GM12875 (cell line): ENCODE measurements around the gene SEC62.
A peak's percentile ranks its signal among the peaks of the same experiment; 100 is the strongest.
"Not testable (repeated sequence)": the region's sequence is repeated elsewhere in the genome, so short reads cannot be mapped to it uniquely, and the experiment has no call there.

ENCODE experiments used
- H3K4me3 ChIP-seq: one replicate; pipeline ENCODE4 v1.5.1; 2011; ENCODE audit warnings: low read depth, low read length, control low read depth
- CTCF ChIP-seq: IDR thresholded peaks from 2 replicates; pipeline ENCODE4 v1.5.1; 2011; ENCODE audit warnings: low read depth, mild to moderate bottlenecking, control low read depth, inconsistent platforms, low read length, moderate library complexity, borderline replicate concordance; ENCODE audit not compliant: insufficient read depth

The SEC62 gene

GRCh38 chr3:170012683-170013400, 46.2 kb downstream of the SEC62 start:
- TF ChIP-seq CTCF, result no peak
- H3K4me3 ChIP-seq, result no peak overlapping the region

GRCh38 chr3:170016057-170016456, 49.5 kb downstream of the SEC62 start:
- TF ChIP-seq CTCF, result no peak
- H3K4me3 ChIP-seq, result no peak overlapping the region

GRCh38 chr3:170019306-170019705, 52.7 kb downstream of the SEC62 start:
- H3K4me3 ChIP-seq, result not testable (repeated sequence)

- TF ChIP-seq CTCF, result 0 out of 2 replicates have a peak, but pooled peaks have one; percentile 7
- no peak overlapping the region for H3K4me3 ChIP-seq
These were observed 54.5 kb downstream of the SEC62 start for GRCh38 chr3:170021083-170021482.

- no peak overlapping the region for H3K4me3 ChIP-seq
- no peak for TF ChIP-seq CTCF
These were observed 55.7 kb downstream of the SEC62 start for GRCh38 chr3:170022336-170022735.

GRCh38 chr3:170023165-170023564, 56.6 kb downstream of the SEC62 start:
- TF ChIP-seq CTCF, result no peak
- no peak overlapping the region for H3K4me3 ChIP-seq

GRCh38 chr3:170024581-170024980, 58.0 kb downstream of the SEC62 start:
- no peak for TF ChIP-seq CTCF
- H3K4me3 ChIP-seq, result no peak overlapping the region
